Measurements from ENCODE around the gene TPX2.

- no peak for TF ChIP-seq CTCF (IDR thresholded peaks at IDR 0.05)
- no peak for TF ChIP-seq TCF7L2 (IDR thresholded peaks at IDR 0.05; ENCODE audit: low read depth, low read length)
- TF ChIP-seq, protein P1, sequence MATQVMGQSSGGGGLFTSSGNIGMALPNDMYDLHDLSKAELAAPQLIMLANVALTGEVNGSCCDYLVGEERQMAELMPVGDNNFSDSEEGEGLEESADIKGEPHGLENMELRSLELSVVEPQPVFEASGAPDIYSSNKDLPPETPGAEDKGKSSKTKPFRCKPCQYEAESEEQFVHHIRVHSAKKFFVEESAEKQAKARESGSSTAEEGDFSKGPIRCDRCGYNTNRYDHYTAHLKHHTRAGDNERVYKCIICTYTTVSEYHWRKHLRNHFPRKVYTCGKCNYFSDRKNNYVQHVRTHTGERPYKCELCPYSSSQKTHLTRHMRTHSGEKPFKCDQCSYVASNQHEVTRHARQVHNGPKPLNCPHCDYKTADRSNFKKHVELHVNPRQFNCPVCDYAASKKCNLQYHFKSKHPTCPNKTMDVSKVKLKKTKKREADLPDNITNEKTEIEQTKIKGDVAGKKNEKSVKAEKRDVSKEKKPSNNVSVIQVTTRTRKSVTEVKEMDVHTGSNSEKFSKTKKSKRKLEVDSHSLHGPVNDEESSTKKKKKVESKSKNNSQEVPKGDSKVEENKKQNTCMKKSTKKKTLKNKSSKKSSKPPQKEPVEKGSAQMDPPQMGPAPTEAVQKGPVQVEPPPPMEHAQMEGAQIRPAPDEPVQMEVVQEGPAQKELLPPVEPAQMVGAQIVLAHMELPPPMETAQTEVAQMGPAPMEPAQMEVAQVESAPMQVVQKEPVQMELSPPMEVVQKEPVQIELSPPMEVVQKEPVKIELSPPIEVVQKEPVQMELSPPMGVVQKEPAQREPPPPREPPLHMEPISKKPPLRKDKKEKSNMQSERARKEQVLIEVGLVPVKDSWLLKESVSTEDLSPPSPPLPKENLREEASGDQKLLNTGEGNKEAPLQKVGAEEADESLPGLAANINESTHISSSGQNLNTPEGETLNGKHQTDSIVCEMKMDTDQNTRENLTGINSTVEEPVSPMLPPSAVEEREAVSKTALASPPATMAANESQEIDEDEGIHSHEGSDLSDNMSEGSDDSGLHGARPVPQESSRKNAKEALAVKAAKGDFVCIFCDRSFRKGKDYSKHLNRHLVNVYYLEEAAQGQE (IDR thresholded peaks at IDR 0.05; ENCODE audit: insufficient read depth in 1 of 2, low read depth in 2 of 2, low read length in 1 of 2), result no peak
- no peak for TF ChIP-seq POLR2AphosphoS5 (IDR thresholded peaks at IDR 0.05; ENCODE audit: low read depth, low read length)
These were observed 97.9 kb downstream of the TPX2 start for GRCh38 chr20:31836853-31837608.

Data from Panc1 (cell line).